GM12875 (cell line): ENCODE results near the gene CARS1.

Experiments
- H3K4me3 ChIP-seq: one replicate; pipeline ENCODE4 v1.5.1; 2011; ENCODE audit warnings: low read depth, low read length, control low read depth
- CTCF ChIP-seq: IDR thresholded peaks from 2 replicates; pipeline ENCODE4 v1.5.1; 2011; ENCODE audit warnings: low read depth, mild to moderate bottlenecking, control low read depth, inconsistent platforms, low read length, moderate library complexity, borderline replicate concordance; ENCODE audit not compliant: insufficient read depth

The CARS1 gene

GRCh38 chr11:3092603-3093141 is 35.4 kb upstream of the CARS1 start:
- TF ChIP-seq CTCF, result no peak
- H3K4me3 ChIP-seq, result no peak overlapping the region

GRCh38 chr11:3091846-3092602 is 34.8 kb upstream of the CARS1 start:
- no peak overlapping the region for H3K4me3 ChIP-seq
- TF ChIP-seq CTCF, result peak; percentile 99

GRCh38 chr11:3091081-3091845 is 34.0 kb upstream of the CARS1 start:
- H3K4me3 ChIP-seq, result no peak overlapping the region
- no peak for TF ChIP-seq CTCF

GRCh38 chr11:3090096-3090901 is 33.1 kb upstream of the CARS1 start:
- H3K4me3 ChIP-seq, result no peak overlapping the region
- no peak for TF ChIP-seq CTCF

GRCh38 chr11:3089236-3090061 is 32.2 kb upstream of the CARS1 start:
- no peak for TF ChIP-seq CTCF
- H3K4me3 ChIP-seq, result no peak overlapping the region

GRCh38 chr11:3088806-3089205 is 31.6 kb upstream of the CARS1 start:
- TF ChIP-seq CTCF, result no peak
- no peak overlapping the region for H3K4me3 ChIP-seq
